Astrocyte (in vitro differentiated cells and primary cell): Measurements from ENCODE around the gene PTK7. TPM values are rescaled to one million over a fixed set of nuclear protein-coding genes. Genes with fewer than 3 reads are reported as not detected.

Experiments
- DNase-seq: peaks from one replicate; pipeline ENCODE4 v3.0.0-alpha.2; 2010; ENCODE audit warnings: low read depth
- FAIRE-seq: peaks from 2 replicates; lab custom pipeline; 2011; peaks lifted over from hg19 to GRCh38; lab: Jason Lieb, UNC
- H2AFZ ChIP-seq: 2 replicates; pipeline ENCODE4 v1.6.0; 2012; ENCODE audit warnings: low read depth, low read length, inconsistent platforms
- H3K27ac ChIP-seq: 2 replicates; pipeline ENCODE4 v1.5.1; 2011; ENCODE audit warnings: low read depth, low read length, inconsistent platforms
- H3K27me3 ChIP-seq: 2 replicates; pipeline ENCODE4 v1.6.0; 2011; ENCODE audit warnings: low read length, inconsistent platforms; ENCODE audit not compliant: insufficient read depth
- H3K36me3 ChIP-seq: 2 replicates; pipeline ENCODE4 v1.5.1; 2011; ENCODE audit warnings: low read length, inconsistent platforms; ENCODE audit not compliant: insufficient read depth
- H3K4me1 ChIP-seq: 2 replicates; pipeline ENCODE4 v1.5.1; 2011; ENCODE audit warnings: low read length, inconsistent platforms; ENCODE audit not compliant: insufficient read depth
- H3K4me2 ChIP-seq: 2 replicates; pipeline ENCODE4 v1.6.0; 2012; ENCODE audit warnings: low read length, inconsistent platforms
- H3K4me3 ChIP-seq: 2 replicates; pipeline ENCODE4 v1.5.1; 2011; ENCODE audit warnings: low read depth, mild to moderate bottlenecking, low read length, inconsistent platforms; ENCODE audit not compliant: insufficient read depth
- H3K79me2 ChIP-seq: 2 replicates; pipeline ENCODE4 v1.6.0; 2012; ENCODE audit warnings: mild to moderate bottlenecking, low read length, inconsistent platforms; ENCODE audit not compliant: insufficient read depth
- H3K9ac ChIP-seq: 2 replicates; pipeline ENCODE4 v1.6.0; 2012; ENCODE audit warnings: mild to moderate bottlenecking, low read length, inconsistent platforms
- H3K9me3 ChIP-seq: 2 replicates; pipeline ENCODE4 v1.5.1; 2012; ENCODE audit warnings: low read depth, mild to moderate bottlenecking, low read length, inconsistent platforms; ENCODE audit not compliant: insufficient read depth
- H4K20me1 ChIP-seq: 2 replicates; pipeline ENCODE4 v1.6.0; 2012; ENCODE audit warnings: low read length, inconsistent platforms; ENCODE audit not compliant: insufficient read depth
- H3K27ac Mint-ChIP-seq: one replicate; pipeline ENCODE4 v1.8.0; 2021; ENCODE audit warnings: mild to moderate bottlenecking, mixed read lengths; ENCODE audit not compliant: unreplicated experiment
- H3K27me3 Mint-ChIP-seq: one replicate; pipeline ENCODE4 v1.8.0; 2021; ENCODE audit warnings: low read depth, mixed read lengths; ENCODE audit not compliant: unreplicated experiment
- H3K36me3 Mint-ChIP-seq: one replicate; pipeline ENCODE4 v1.8.0; 2021; ENCODE audit warnings: low read depth, mixed read lengths; ENCODE audit not compliant: unreplicated experiment
- H3K4me1 Mint-ChIP-seq: one replicate; pipeline ENCODE4 v1.8.0; 2021; ENCODE audit warnings: low read depth, mixed read lengths; ENCODE audit not compliant: unreplicated experiment
- H3K4me3 Mint-ChIP-seq: one replicate; pipeline ENCODE4 v1.8.0; 2021; ENCODE audit warnings: mild to moderate bottlenecking, moderate library complexity, mixed read lengths; ENCODE audit not compliant: unreplicated experiment
- H3K9me3 Mint-ChIP-seq: one replicate; pipeline ENCODE4 v1.8.0; 2021; ENCODE audit warnings: mild to moderate bottlenecking, mixed read lengths; ENCODE audit not compliant: unreplicated experiment
- EZH2 ChIP-seq: IDR thresholded peaks from 2 replicates; pipeline ENCODE4 v1.6.1; 2012; ENCODE audit warnings: mild to moderate bottlenecking, low read length, inconsistent platforms; ENCODE audit not compliant: insufficient read depth
- total RNA-seq: library from RNA; stranded (reverse); gene quantifications from 2 replicates; pipeline ENCODE4 v1.2.1, GENCODE V29; 2021
- TF ChIP-seq, protein P1 (sequence below): IDR thresholded peaks from 2 replicates; pipeline ENCODE4 v1.5.1; 2011; ENCODE audit warnings: low read depth, mild to moderate bottlenecking, inconsistent platforms, low read length, moderate library complexity; ENCODE audit not compliant: insufficient read depth

The PTK7 gene
- total RNA-seq, 1 donor from 2014 or later, result 506 TPM

GRCh38 chr6:43055966-43056365 is 20.1 kb upstream of the PTK7 start:
- H2AFZ ChIP-seq, result no peak overlapping the region
- Mint-ChIP-seq H3K27ac (peak overlapping the region; percentile 30), H3K4me1 (peaks cover 24% of the 10 kb centered on the region), H3K9me3 (peaks cover 3% of the 10 kb centered on the region), H3K27me3 (no peaks in the 10 kb centered on the region), H3K4me3 (peak overlapping the region; percentile 15), H3K36me3 (peaks cover 12% of the 10 kb centered on the region)
- no peak overlapping the region for H3K4me3 ChIP-seq
- no peaks in the 10 kb centered on the region for H3K9me3 ChIP-seq
- H3K9ac ChIP-seq, result no peak overlapping the region
- FAIRE-seq (no peak), DNase-seq (no peak)
- TF ChIP-seq EZH2, result no peak
- TF ChIP-seq, protein P1, sequence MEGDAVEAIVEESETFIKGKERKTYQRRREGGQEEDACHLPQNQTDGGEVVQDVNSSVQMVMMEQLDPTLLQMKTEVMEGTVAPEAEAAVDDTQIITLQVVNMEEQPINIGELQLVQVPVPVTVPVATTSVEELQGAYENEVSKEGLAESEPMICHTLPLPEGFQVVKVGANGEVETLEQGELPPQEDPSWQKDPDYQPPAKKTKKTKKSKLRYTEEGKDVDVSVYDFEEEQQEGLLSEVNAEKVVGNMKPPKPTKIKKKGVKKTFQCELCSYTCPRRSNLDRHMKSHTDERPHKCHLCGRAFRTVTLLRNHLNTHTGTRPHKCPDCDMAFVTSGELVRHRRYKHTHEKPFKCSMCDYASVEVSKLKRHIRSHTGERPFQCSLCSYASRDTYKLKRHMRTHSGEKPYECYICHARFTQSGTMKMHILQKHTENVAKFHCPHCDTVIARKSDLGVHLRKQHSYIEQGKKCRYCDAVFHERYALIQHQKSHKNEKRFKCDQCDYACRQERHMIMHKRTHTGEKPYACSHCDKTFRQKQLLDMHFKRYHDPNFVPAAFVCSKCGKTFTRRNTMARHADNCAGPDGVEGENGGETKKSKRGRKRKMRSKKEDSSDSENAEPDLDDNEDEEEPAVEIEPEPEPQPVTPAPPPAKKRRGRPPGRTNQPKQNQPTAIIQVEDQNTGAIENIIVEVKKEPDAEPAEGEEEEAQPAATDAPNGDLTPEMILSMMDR, result no peak
- H3K27me3 ChIP-seq, result no peaks in the 10 kb centered on the region
- H3K79me2 ChIP-seq, result peaks cover 53% of the 10 kb centered on the region
- peaks cover 41% of the 10 kb centered on the region for H3K4me1 ChIP-seq
- H3K4me2 ChIP-seq, result no peak overlapping the region
- peaks cover 5% of the 10 kb centered on the region for H3K36me3 ChIP-seq
- no peaks in the 10 kb centered on the region for H4K20me1 ChIP-seq
- no peak overlapping the region for H3K27ac ChIP-seq

- Histone ChIP-seq H2AFZ (no peak overlapping the region), H3K27me3 (no peaks in the 10 kb centered on the region), H3K4me2 (peak overlapping the region; percentile 95), H3K9ac (peak overlapping the region; percentile 98), H3K36me3 (peaks cover 8% of the 10 kb centered on the region), H3K27ac (peak overlapping the region; percentile 76), H3K4me1 (peaks cover 37% of the 10 kb centered on the region), H3K79me2 (peaks cover 30% of the 10 kb centered on the region), H4K20me1 (no peaks in the 10 kb centered on the region), H3K9me3 (no peaks in the 10 kb centered on the region), H3K4me3 (peak overlapping the region; percentile 97)
- no peak for TF ChIP-seq EZH2
- TF ChIP-seq, protein P1, result no peak
- no peaks in the 10 kb centered on the region for H3K9me3 Mint-ChIP-seq
- H3K4me3 Mint-ChIP-seq, result peak overlapping the region; percentile 96
- H3K4me1 Mint-ChIP-seq, result peaks cover 17% of the 10 kb centered on the region
- FAIRE-seq (no peak), DNase-seq (no peak)
- peak overlapping the region; percentile 100 for H3K27ac Mint-ChIP-seq
- H3K27me3 Mint-ChIP-seq, result no peaks in the 10 kb centered on the region
- H3K36me3 Mint-ChIP-seq, result peaks cover 3% of the 10 kb centered on the region
Measured at GRCh38 chr6:43058531-43058930, 17.6 kb upstream of the PTK7 start.

DNA sequence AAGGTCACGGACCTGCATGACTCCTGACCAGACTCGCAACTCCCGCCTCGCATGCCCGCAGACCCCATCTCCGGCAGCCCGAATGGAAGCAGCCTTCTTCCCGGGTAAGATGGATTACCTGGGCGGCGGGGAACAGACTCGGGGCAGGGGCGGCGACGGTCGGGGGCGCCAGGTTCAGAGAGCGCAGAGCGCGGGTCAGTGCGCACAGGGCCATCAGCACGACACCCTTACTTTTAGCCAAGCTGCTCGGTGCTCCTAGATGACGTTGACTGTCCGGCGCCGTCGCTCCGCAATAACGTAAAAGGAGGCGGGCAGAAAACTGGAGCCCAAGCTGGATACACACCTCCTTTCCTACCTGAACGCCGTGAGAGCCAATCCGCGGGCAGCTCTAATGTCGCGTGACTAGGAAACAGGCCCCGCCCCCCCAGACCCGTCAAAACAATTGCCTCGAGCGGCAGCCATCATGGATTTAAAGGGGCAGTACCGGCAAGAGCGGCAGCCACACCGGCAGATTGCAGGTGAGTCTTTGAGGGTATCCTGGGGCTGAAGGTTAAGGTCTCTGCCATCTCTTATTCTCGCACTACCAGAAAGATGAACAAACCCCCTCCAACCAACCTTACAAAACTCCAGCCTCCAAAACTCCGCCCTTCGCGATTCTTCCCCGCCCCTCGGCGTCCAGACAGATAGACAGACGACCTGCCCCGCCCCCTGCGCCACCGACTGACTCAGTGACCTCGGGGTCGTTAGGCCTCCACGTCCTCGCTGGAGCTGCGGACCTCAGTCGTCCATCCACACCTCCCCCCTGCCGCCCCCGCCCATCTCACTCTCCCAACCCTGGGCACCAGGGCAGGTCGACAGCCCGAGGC is 16.7 kb upstream of the PTK7 start, which contains the start of the genes KLC4 and MRPL2:
Gene KLC4 (plus strand): TSS at position 464 of the 866 bp plus-strand sequence. CDS start 1,705 bp downstream, outside the sequence.
Gene MRPL2 (minus strand): TSS at position 267 of the 866 bp plus-strand sequence. CDS start 53 bp downstream, at position 214.
- no peaks in the 10 kb centered on the region for H3K27me3 ChIP-seq
- peaks cover 8% of the 10 kb centered on the region for H3K36me3 ChIP-seq
- no peaks in the 10 kb centered on the region for H3K9me3 ChIP-seq

More for the DNA sequence above, 16.7 kb upstream of the PTK7 start, which contains the start of the genes KLC4 and MRPL2:
- H3K4me1 ChIP-seq, result peaks cover 32% of the 10 kb centered on the region
- DNase-seq (peak; percentile 94), FAIRE-seq (no peak)
- H3K9ac ChIP-seq, result peak within 1 kb of the TSS; percentile 98
- no peaks in the 10 kb centered on the region for H3K9me3 Mint-ChIP-seq
- TF ChIP-seq, protein P1, result no peak
- no peak for TF ChIP-seq EZH2
- H3K4me2 ChIP-seq, result peak within 1 kb of the TSS; percentile 95
- H3K4me1 Mint-ChIP-seq, result peaks cover 15% of the 10 kb centered on the region
- peak within 1 kb of the TSS; percentile 94 for H3K27ac ChIP-seq
- peak within 1 kb of the TSS; percentile 100 for H3K27ac Mint-ChIP-seq
- peaks cover 4% of the 10 kb centered on the region for H3K36me3 Mint-ChIP-seq
- peaks cover 30% of the 10 kb centered on the region for H3K79me2 ChIP-seq
- no peaks in the 10 kb centered on the region for H3K27me3 Mint-ChIP-seq
- H2AFZ ChIP-seq, result peak within 1 kb of the TSS; percentile 90
- no peaks in the 10 kb centered on the region for H4K20me1 ChIP-seq
- peak within 1 kb of the TSS; percentile 97 for H3K4me3 ChIP-seq
- H3K4me3 Mint-ChIP-seq, result peak within 1 kb of the TSS; percentile 96
